Measurements from ENCODE around the gene SPACDR.

DNA sequence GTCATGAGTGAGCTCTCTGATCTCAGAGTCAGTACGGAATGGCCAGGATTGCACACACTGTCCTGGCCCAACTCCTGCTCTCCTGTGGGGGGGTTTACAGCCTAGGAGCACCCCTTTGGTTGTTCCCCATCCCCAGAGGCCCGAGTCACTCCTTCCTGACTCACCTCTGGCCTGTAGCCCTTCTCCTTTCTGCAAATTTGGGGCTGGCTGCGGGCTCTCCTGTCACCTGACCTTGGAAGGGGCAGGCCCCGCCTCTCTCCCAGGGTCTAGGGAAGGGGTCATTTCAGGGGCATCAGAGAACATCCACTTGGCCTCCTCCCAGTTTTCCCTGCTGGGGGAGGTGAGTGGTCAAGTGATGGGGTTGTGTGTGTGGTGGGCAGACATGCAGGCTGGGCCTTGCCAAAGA, 21.4 kb upstream of the SPACDR start:
- TF ChIP-seq, protein P1, sequence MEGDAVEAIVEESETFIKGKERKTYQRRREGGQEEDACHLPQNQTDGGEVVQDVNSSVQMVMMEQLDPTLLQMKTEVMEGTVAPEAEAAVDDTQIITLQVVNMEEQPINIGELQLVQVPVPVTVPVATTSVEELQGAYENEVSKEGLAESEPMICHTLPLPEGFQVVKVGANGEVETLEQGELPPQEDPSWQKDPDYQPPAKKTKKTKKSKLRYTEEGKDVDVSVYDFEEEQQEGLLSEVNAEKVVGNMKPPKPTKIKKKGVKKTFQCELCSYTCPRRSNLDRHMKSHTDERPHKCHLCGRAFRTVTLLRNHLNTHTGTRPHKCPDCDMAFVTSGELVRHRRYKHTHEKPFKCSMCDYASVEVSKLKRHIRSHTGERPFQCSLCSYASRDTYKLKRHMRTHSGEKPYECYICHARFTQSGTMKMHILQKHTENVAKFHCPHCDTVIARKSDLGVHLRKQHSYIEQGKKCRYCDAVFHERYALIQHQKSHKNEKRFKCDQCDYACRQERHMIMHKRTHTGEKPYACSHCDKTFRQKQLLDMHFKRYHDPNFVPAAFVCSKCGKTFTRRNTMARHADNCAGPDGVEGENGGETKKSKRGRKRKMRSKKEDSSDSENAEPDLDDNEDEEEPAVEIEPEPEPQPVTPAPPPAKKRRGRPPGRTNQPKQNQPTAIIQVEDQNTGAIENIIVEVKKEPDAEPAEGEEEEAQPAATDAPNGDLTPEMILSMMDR (IDR thresholded peaks at IDR 0.05): no peak
- TF ChIP-seq POLR2AphosphoS5 (IDR thresholded peaks at IDR 0.05): no peak
- no peak for TF ChIP-seq POLR2A (IDR thresholded peaks at IDR 0.05)
- TF ChIP-seq EP300 (IDR thresholded peaks at IDR 0.05): no peak

Measured in suprapubic skin (tissue), 4 donors.